HG02973 (cell line): ENCODE data around the gene TDRD5.

Experiments
- ATAC-seq: cut with Tn5 transposase; IDR thresholded peaks from one replicate; pipeline ENCODE4 v1.9.1; 2021; ENCODE audit warnings: moderate library complexity; ENCODE audit not compliant: unreplicated experiment

The TDRD5 gene

GRCh38 chr1:179729881-179730280 is 138.2 kb downstream of the TDRD5 start:
- no peak for ATAC-seq

GRCh38 chr1:179731643-179732042 is 140.0 kb downstream of the TDRD5 start:
- ATAC-seq, result no peak
